ENCODE measurements around the gene LRP11.

GRCh38 chr6:149869275-149869892 lies 5.2 kb upstream of the LRP11 start:
- no peak for TF ChIP-seq ZNF140 (CRISPR knock-in tag; IDR thresholded peaks at IDR 0.05)
- TF ChIP-seq BRD9 (IDR thresholded peaks at IDR 0.05; ENCODE audit: low read depth, partially characterized antibody), result no peak
- TF ChIP-seq MAFK (IDR thresholded peaks at IDR 0.05; ENCODE audit: low read length), result peak; percentile 35; the same call in 1 of the 2 replicates
- TF ChIP-seq YY1 (IDR thresholded peaks at IDR 0.05; ENCODE audit: borderline replicate concordance in 1 of 3, control insufficient read depth in 1 of 3, extremely low read depth in 1 of 3, insufficient read depth in 3 of 3, insufficient read length in 1 of 3, insufficient replicate concordance in 2 of 3, low read depth in 1 of 3, low read length in 2 of 3), result no peak
- no peak for TF ChIP-seq SIN3A (IDR thresholded peaks at IDR 0.05; ENCODE audit: borderline replicate concordance in 2 of 2, control insufficient read depth in 1 of 2, low read depth in 2 of 2, low read length in 2 of 2)
- TF ChIP-seq SMARCE1 (IDR thresholded peaks at IDR 0.05), result no peak
- no peak for TF ChIP-seq CTCF (IDR thresholded peaks at IDR 0.05 in 2 of 3, conservative IDR thresholded peaks at IDR 0.05 in 1 of 3; ENCODE audit: insufficient read depth in 2 of 3, low read depth in 1 of 3, low read length in 3 of 3)
- TF ChIP-seq PPARD (CRISPR knock-in tag; IDR thresholded peaks at IDR 0.05), result no peak
